Retinal pigment epithelial cell (primary cell): ENCODE results near the gene RPL31.

ENCODE experiments used
- DNase-seq: peaks from one replicate; pipeline ENCODE4 v3.0.0-alpha.2; 2010; ENCODE audit warnings: low read depth
- H3K4me3 ChIP-seq: 2 replicates; pipeline ENCODE4 v1.5.1; 2011; ENCODE audit warnings: mild to moderate bottlenecking, low read length, control low read depth, moderate library complexity
- CTCF ChIP-seq: conservative IDR thresholded peaks from 2 replicates; pipeline ENCODE4 v1.5.1; 2011; ENCODE audit warnings: low read depth, low read length, control low read depth, inconsistent platforms

RPL31 gene

GRCh38 chr2:101002562-101003277 lies 631 bp downstream of the RPL31 start:
- no peak for DNase-seq
- H3K4me3 ChIP-seq, result peak overlapping the region; percentile 96
- no peak for TF ChIP-seq CTCF

- peak overlapping the region; percentile 96 for H3K4me3 ChIP-seq
- TF ChIP-seq CTCF, result no peak
- DNase-seq, result no peak
Observed at GRCh38 chr2:101003278-101003775, 1.2 kb downstream of the RPL31 start.

DNA sequence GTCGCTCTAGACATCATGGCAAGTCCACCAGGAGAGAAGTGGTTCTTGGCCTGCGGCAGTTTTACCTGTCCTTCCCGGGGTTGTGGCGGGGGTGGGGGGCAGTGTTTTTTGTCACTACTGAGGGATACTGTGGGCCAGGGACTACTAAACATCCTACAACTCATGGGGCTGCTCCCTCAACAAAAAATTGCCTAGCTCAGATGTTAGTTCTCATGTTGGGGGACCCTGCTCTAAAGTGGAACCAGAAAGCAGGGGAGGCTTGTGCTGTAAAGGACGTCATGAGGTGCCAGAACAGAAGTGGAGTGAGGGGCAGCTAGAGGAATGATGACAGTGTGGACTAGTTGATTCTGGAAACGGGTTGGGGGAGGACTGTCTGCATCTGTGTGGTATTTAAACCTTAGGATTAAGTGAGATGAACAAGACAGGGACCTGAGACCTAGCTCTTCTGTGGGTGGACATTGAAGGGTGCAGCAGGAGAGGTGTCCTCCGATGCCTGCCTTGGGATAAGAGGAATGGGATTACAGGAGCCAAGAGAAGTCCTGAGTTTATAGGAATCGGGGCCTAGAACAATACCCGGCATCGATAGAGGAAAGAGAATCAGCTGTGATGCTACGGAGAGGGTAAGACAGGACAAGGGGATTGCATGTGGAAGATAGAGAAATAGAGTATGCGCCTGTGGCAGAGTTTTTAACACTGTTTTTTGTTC lies 2.7 kb downstream of the RPL31 start:
- DNase-seq, result no peak
- H3K4me3 ChIP-seq, result peak overlapping the region; percentile 96
- no peak for TF ChIP-seq CTCF

DNA sequence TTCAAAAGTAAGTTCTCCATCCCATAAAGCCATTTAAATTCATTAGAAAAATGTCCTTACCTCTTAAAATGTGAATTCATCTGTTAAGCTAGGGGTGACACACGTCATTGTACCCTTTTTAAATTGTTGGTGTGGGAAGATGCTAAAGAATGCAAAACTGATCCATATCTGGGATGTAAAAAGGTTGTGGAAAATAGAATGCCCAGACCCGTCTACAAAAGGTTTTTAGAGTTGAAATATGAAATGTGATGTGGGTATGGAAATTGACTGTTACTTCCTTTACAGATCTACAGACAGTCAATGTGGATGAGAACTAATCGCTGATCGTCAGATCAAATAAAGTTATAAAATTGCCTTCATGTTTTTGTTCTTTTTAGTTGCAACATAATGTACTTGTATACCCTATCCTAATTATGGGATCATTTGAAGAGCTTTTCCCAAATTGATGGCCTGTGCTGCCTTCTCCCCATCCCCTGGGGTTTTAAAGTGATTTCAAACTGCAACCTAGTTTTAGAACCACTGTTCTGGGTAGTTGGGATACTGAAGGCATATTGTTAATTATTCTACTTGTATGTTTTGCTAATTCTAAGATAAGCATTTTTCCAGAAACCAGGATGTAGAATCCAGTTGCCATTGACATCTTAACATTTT lies 4.1 kb downstream of the RPL31 start:
- no peak for DNase-seq
- H3K4me3 ChIP-seq, result no peak overlapping the region
- no peak for TF ChIP-seq CTCF

DNA sequence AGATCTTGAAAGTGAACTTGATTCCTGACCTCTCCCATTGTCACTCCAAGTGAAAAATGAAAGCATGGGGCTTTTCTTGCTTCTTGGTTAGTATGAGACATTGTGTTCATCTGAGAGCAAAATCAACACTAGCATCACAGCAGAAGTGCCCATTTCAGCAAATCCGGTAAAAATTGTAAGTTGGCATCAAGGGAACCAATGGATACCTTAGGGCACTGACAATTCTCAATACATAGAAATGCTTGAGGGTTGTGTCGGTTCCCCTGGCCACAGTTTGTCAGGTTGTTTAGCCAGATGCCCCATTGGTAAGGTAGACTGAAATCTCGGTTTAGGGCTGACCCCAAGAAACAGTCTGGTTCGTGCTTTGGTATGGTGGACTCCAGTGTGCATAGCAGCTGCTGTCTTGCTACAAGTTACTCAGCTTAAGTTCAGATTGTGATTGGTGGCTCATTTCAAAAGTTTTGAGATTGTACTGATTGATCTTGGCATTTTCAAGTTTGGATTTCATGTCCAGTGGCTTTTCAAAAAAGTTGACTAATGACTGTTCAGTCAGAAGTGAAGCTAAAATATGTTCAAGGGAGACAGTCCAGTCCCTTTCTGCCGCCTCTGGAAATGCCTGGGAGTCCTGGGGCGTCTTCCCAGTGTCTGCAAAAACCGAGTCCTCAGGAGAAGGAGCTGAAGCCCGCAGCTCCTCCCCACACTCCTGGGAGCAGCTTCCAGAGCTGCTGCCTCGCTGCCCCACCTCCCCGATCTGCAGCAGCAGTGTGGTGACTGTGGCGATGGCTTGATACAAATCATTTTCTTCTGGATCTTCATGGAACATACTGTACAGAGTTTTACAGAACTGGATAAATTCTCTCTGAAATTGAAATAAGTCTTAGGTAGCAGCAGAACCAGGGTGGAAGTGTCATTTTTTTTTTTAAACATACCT lies 5.6 kb downstream of the RPL31 start:
- no peak for TF ChIP-seq CTCF
- no peak for DNase-seq

GRCh38 chr2:101011152-101011551 lies 9.1 kb downstream of the RPL31 start:
- DNase-seq, result no peak
- H3K4me3 ChIP-seq, result no peak overlapping the region
- no peak for TF ChIP-seq CTCF

More for the DNA sequence above, 5.6 kb downstream of the RPL31 start:
- H3K4me3 ChIP-seq, result no peak overlapping the region
